Keratinocyte (primary cell): ENCODE data around the gene PEAR1. TPM values are rescaled to one million over a fixed set of nuclear protein-coding genes. Genes with fewer than 3 reads are reported as not detected.
A peak's percentile ranks its signal among the peaks of the same experiment; 100 is the strongest.

Experiments used
- DNase-seq: peaks from one replicate; pipeline ENCODE4 v3.0.0-alpha.2; 2011; ENCODE audit warnings: low read depth, missing footprints, low spot score
- FAIRE-seq: peaks from 2 replicates; lab custom pipeline; 2011; peaks lifted over from hg19 to GRCh38; lab: Jason Lieb, UNC
- H2AFZ ChIP-seq: 2 replicates; pipeline ENCODE4 v1.6.0; 2012; ENCODE audit warnings: low read length, control low read depth, inconsistent platforms; ENCODE audit not compliant: control insufficient read depth
- H3K27ac ChIP-seq: 2 replicates; pipeline ENCODE4 v1.5.1; 2011; ENCODE audit warnings: low read length; ENCODE audit not compliant: control insufficient read depth, insufficient read depth
- H3K27me3 ChIP-seq: 3 replicates; pipeline ENCODE4 v1.6.0; 2011; ENCODE audit warnings: low read length; ENCODE audit not compliant: control insufficient read depth, insufficient read depth; ENCODE audit errors: extremely low read depth
- H3K36me3 ChIP-seq, 2 experiments: 2 replicates in 1 of 2; 3 replicates in 1 of 2; pipeline ENCODE4 v1.5.1; 2011; ENCODE audit warnings: low read length in 2 of 2, mild to moderate bottlenecking in 1 of 2; ENCODE audit not compliant: control insufficient read depth in 2 of 2, insufficient read depth in 2 of 2; ENCODE audit errors: extremely low read depth in 1 of 2
- H3K4me1 ChIP-seq: 3 replicates; pipeline ENCODE4 v1.5.1; 2011; ENCODE audit warnings: low read length; ENCODE audit not compliant: control insufficient read depth, insufficient read depth; ENCODE audit errors: extremely low read depth
- H3K4me2 ChIP-seq: 3 replicates; pipeline ENCODE4 v1.6.0; 2011; ENCODE audit warnings: low read depth, low read length; ENCODE audit not compliant: control insufficient read depth, insufficient read depth; ENCODE audit errors: extremely low read depth
- H3K4me3 ChIP-seq, 3 experiments: fragments of 200-600 bp in 1 of 3; sonication (generic) in 1 of 3; 2 replicates in 2 of 3; 3 replicates in 1 of 3; pipeline ENCODE4 v1.5.1; 2011 to 2016; ENCODE audit warnings: low read length in 3 of 3, mild to moderate bottlenecking in 3 of 3, control low read depth in 2 of 3, inconsistent platforms in 1 of 3, low read depth in 1 of 3, mixed read lengths in 1 of 3, mixed run types in 1 of 3, moderate library complexity in 1 of 3; ENCODE audit not compliant: control insufficient read depth in 2 of 3, insufficient read depth in 2 of 3; ENCODE audit errors: extremely low read depth in 1 of 3
- H3K79me2 ChIP-seq: 2 replicates; pipeline ENCODE4 v1.6.0; 2012; ENCODE audit warnings: low read length; ENCODE audit not compliant: control insufficient read depth, insufficient read depth
- H3K9ac ChIP-seq: 3 replicates; pipeline ENCODE4 v1.6.0; 2011; ENCODE audit warnings: low read length; ENCODE audit not compliant: control insufficient read depth, insufficient read depth; ENCODE audit errors: extremely low read depth
- H3K9me1 ChIP-seq: 3 replicates; pipeline ENCODE4 v1.6.0; 2011; ENCODE audit warnings: low read length; ENCODE audit not compliant: control insufficient read depth, insufficient read depth; ENCODE audit errors: extremely low read depth
- H3K9me3 ChIP-seq: 2 replicates; pipeline ENCODE4 v1.5.1; 2012; ENCODE audit warnings: low read depth, low read length; ENCODE audit not compliant: control insufficient read depth
- H4K20me1 ChIP-seq: 3 replicates; pipeline ENCODE4 v1.6.0; 2011; ENCODE audit warnings: low read length; ENCODE audit not compliant: control insufficient read depth, insufficient read depth; ENCODE audit errors: extremely low read depth
- CTCF ChIP-seq, 3 experiments: IDR thresholded peaks in 1 of 3; conservative IDR thresholded peaks in 1 of 3; optimal IDR thresholded peaks in 1 of 3; 2 replicates in 2 of 3; 3 replicates in 1 of 3; pipeline versions ENCODE3 to v1.5.1; 2011; ENCODE audit warnings: low read length in 3 of 3, mild to moderate bottlenecking in 3 of 3, moderate library complexity in 2 of 3, control low read depth in 1 of 3, inconsistent platforms in 1 of 3; ENCODE audit not compliant: insufficient read depth in 2 of 3; ENCODE audit errors: extremely low read depth in 1 of 3
- EZH2 ChIP-seq: IDR thresholded peaks from one replicate; pipeline ENCODE4 v1.6.1; 2012; ENCODE audit warnings: inconsistent platforms, mild to moderate bottlenecking, low read length, moderate library complexity
- dilution Hi-C: fragments of 300-500 bp; cut with MboI; formaldehyde crosslinking; loops from one replicate; pipeline ENCODE4 v1.7.0; 2020; ENCODE audit warnings: low sequenced_read_pairs; ENCODE audit not compliant: extremely low pct_ligation_motif_present
- polyA plus RNA-seq, 5 experiments: library from polyadenylated mRNA; depleted of rRNA in 3 of 5; stranded (reverse) in 3 of 5; stranded (forward) in 1 of 5; unstranded in 1 of 5; fragments of >200 nt; gene quantifications; 1 replicate in 1 of 5; 2 replicates in 3 of 5; 3 replicates in 1 of 5; pipeline versions ENCODE4 v1.2.1 to v1.2.3, GENCODE V29; 2011 to 2012; ENCODE audit warnings: missing spikeins in 2 of 5, low read depth in 1 of 5, low replicate concordance in 1 of 5

The PEAR1 gene
- polyA plus RNA-seq, 1 donor (not counting 4 experiments of a cell fraction or from before 2014, with no cell fraction given): 4.2 TPM

- dilution Hi-C loops: no loop called here
These were observed 45.7 kb upstream of the PEAR1 start for GRCh38 chr1:156847591-156848460.

GRCh38 chr1:156848461-156849150 lies 44.9 kb upstream of the PEAR1 start:
- Histone ChIP-seq H3K79me2 (no peaks in the 10 kb centered on the region), H3K4me1 (peaks cover 2% of the 10 kb centered on the region), H3K27me3 (peaks cover 68% of the 10 kb centered on the region), H3K4me3 (no peak overlapping the region), H4K20me1 (no peaks in the 10 kb centered on the region), H3K4me2 (peak overlapping the region; percentile 37), H3K9ac (no peak overlapping the region), H2AFZ (no peak overlapping the region), H3K9me3 (no peaks in the 10 kb centered on the region), H3K27ac (no peak overlapping the region), H3K36me3 (no peaks in the 10 kb centered on the region), H3K9me1 (no peaks in the 10 kb centered on the region)
- no peak for TF ChIP-seq CTCF (optimal IDR thresholded peaks at IDR 0.05 in 1 of 3, IDR thresholded peaks at IDR 0.05 in 1 of 3, conservative IDR thresholded peaks at IDR 0.05 in 1 of 3; ENCODE audit: extremely low read depth in 1 of 3, insufficient read depth in 2 of 3, low read length in 3 of 3)
- TF ChIP-seq EZH2: no peak
- FAIRE-seq (no peak), DNase-seq (peak; percentile 21)
- dilution Hi-C loops: no loop called here

More at GRCh38 chr1:156847591-156848460, 45.7 kb upstream of the PEAR1 start:
- DNase-seq (no peak), FAIRE-seq (no peak)
- H2AFZ ChIP-seq: no peak overlapping the region
- H3K4me1 ChIP-seq: peaks cover 2% of the 10 kb centered on the region
- no peaks in the 10 kb centered on the region for H3K9me3 ChIP-seq
- H3K79me2 ChIP-seq: no peaks in the 10 kb centered on the region
- H3K27me3 ChIP-seq: peaks cover 69% of the 10 kb centered on the region
- no peak overlapping the region for H3K4me2 ChIP-seq
- H3K36me3 ChIP-seq: no peaks in the 10 kb centered on the region
- TF ChIP-seq EZH2: no peak
- no peak for TF ChIP-seq CTCF (optimal IDR thresholded peaks at IDR 0.05 in 1 of 3, IDR thresholded peaks at IDR 0.05 in 1 of 3, conservative IDR thresholded peaks at IDR 0.05 in 1 of 3; ENCODE audit: extremely low read depth in 1 of 3, insufficient read depth in 2 of 3, low read length in 3 of 3)
- no peak overlapping the region for H3K9ac ChIP-seq
- no peak overlapping the region for H3K4me3 ChIP-seq
- no peaks in the 10 kb centered on the region for H3K9me1 ChIP-seq
- H4K20me1 ChIP-seq: no peaks in the 10 kb centered on the region
- H3K27ac ChIP-seq: no peak overlapping the region
